ENCODE measurements around the gene STRA8. TPM values are rescaled to one million over a fixed set of nuclear protein-coding genes. Genes with fewer than 3 reads are reported as not detected.

The STRA8 gene
- total RNA-seq, 1 experiment from 2014 or later: not detected

DNA sequence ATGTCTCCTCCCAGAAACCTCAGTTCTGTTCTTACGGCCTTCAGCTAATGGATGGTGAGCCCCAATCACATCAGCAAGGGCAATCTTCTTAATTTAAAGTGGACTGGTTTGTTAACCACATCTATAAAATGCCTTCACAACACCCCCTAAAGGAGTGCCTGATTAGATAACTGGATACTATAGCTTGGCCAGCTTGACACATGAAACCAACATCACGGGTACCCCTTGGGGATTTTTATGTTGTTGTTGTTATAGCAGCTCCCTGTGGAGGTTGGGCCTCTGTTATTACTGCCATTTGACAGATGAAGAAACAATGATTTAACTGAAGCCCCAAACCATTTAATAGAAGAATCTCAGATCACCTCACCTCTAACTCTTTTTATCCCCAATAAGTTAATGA lies 26.8 kb downstream of the STRA8 start:
- Histone ChIP-seq H3K23me2 (ENCODE audit: insufficient read length, low read depth, low read length, poor library complexity, severe bottlenecking) (no peaks in the 10 kb centered on the region), H3K79me2 (ENCODE audit: insufficient read depth, low read length) (no peaks in the 10 kb centered on the region), H3K9me3 (ENCODE audit: control insufficient read depth, low read depth, low read length) (no peaks in the 10 kb centered on the region), H2AFZ (ENCODE audit: low read length) (no peak overlapping the region), H4K5ac (ENCODE audit: insufficient read length, low read depth, low read length) (no peak overlapping the region), H3K27ac (ENCODE audit: insufficient read length, low read depth, low read length) (no peak overlapping the region), H2BK12ac (ENCODE audit: insufficient read length, low read depth, low read length) (no peak overlapping the region), H2BK15ac (ENCODE audit: low read depth, low read length) (no peak overlapping the region), H3K56ac (ENCODE audit: insufficient read length, low read depth, low read length) (no peak overlapping the region), H3K23ac (ENCODE audit: insufficient read length, low read depth, low read length) (no peak overlapping the region), H3K4ac (ENCODE audit: low read depth, low read length) (no peak overlapping the region), H3T11ph (ENCODE audit: low read length) (no peak overlapping the region), H3K14ac (ENCODE audit: insufficient read depth, low read length) (no peak overlapping the region), H3K9ac (ENCODE audit: extremely low read depth, insufficient read length, low read length) (no peak overlapping the region), H2BK5ac (ENCODE audit: insufficient read length, low read length) (no peak overlapping the region), H4K8ac (replicated peaks; ENCODE audit: insufficient read length, low read depth, low read length) (no peak overlapping the region), H3K79me1 (ENCODE audit: insufficient read depth, low read depth, low read length, poor library complexity, severe bottlenecking) (no peaks in the 10 kb centered on the region), H2BK20ac (ENCODE audit: low read depth, low read length, poor library complexity, severe bottlenecking) (no peak overlapping the region), H2BK120ac (ENCODE audit: low read depth, low read length, poor library complexity, severe bottlenecking) (no peak overlapping the region), H3K4me1 (ENCODE audit: insufficient read depth, low read length) (no peaks in the 10 kb centered on the region), H3K27me3 (ENCODE audit: insufficient read depth, low read length) (no peaks in the 10 kb centered on the region), H4K20me1 (ENCODE audit: control insufficient read depth, insufficient read depth, insufficient read length) (no peaks in the 10 kb centered on the region), H3K4me2 (ENCODE audit: insufficient read depth, insufficient read length, low read length) (no peak overlapping the region), H3K18ac (ENCODE audit: insufficient read length, low read depth, low read length) (no peak overlapping the region), H2AK5ac (ENCODE audit: insufficient read length, low read length) (no peak overlapping the region), H4K91ac (ENCODE audit: insufficient read length, low read depth, low read length) (no peak overlapping the region)
- H3K27me3 Mint-ChIP-seq (ENCODE audit: low read depth): no peaks in the 10 kb centered on the region; the same call in none of the 2 replicates
- H3K4me3 Mint-ChIP-seq: no peak overlapping the region
- H3K36me3 Mint-ChIP-seq (ENCODE audit: insufficient read depth in 1 of 3, low read depth in 3 of 3): peaks cover 0 to 2% (median 0%) of the 10 kb centered on the region in 3 experiments; a peak in 2 of 7 replicates
- no peak overlapping the region for H3K27ac Mint-ChIP-seq
- H3K9me3 Mint-ChIP-seq: peaks cover under 1 to 1% of the 10 kb centered on the region in 2 experiments; a peak in 2 of 5 replicates
- DNase-seq: no peak
- TF ChIP-seq, protein P1, sequence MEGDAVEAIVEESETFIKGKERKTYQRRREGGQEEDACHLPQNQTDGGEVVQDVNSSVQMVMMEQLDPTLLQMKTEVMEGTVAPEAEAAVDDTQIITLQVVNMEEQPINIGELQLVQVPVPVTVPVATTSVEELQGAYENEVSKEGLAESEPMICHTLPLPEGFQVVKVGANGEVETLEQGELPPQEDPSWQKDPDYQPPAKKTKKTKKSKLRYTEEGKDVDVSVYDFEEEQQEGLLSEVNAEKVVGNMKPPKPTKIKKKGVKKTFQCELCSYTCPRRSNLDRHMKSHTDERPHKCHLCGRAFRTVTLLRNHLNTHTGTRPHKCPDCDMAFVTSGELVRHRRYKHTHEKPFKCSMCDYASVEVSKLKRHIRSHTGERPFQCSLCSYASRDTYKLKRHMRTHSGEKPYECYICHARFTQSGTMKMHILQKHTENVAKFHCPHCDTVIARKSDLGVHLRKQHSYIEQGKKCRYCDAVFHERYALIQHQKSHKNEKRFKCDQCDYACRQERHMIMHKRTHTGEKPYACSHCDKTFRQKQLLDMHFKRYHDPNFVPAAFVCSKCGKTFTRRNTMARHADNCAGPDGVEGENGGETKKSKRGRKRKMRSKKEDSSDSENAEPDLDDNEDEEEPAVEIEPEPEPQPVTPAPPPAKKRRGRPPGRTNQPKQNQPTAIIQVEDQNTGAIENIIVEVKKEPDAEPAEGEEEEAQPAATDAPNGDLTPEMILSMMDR (conservative IDR thresholded peaks at IDR 0.05): no peak
- peaks cover 5 to 6% of the 10 kb centered on the region in 2 experiments; a peak in 2 of 4 replicates for H3K4me1 Mint-ChIP-seq
- no CpG with 5 or more reads among the region's 2 CpGs for WGBS (ENCODE audit: extremely low coverage, insufficient read length, low lambda C conversion rate)

All from H9 (cell line).